ENCODE measurements around the gene DBNDD1.
"Not testable (repeated sequence)": the region's sequence is repeated elsewhere in the genome, so short reads cannot be mapped to it uniquely, and the experiment has no call there.

DBNDD1 gene

GRCh38 chr16:89996178-89996489 lies 23.1 kb downstream of the DBNDD1 start:
- no peak for DNase-seq (ENCODE audit: low read depth)
- TF ChIP-seq CTCF (IDR thresholded peaks at IDR 0.05; ENCODE audit: control insufficient read depth, extremely low read depth, insufficient read depth) = no peak
- no peak overlapping the region for H3K4me3 ChIP-seq (ENCODE audit: low read depth, low read length)

- not testable (repeated sequence) for DNase-seq (ENCODE audit: low read depth); H3K4me3 ChIP-seq (ENCODE audit: low read depth, low read length)
Observed at GRCh38 chr16:89995475-89996177, 23.6 kb downstream of the DBNDD1 start.

GRCh38 chr16:89994721-89995474 lies 24.4 kb downstream of the DBNDD1 start:
- DNase-seq (ENCODE audit: low read depth) = peak; percentile 83
- H3K4me3 ChIP-seq (ENCODE audit: low read depth, low read length) = not testable (repeated sequence)

- no peak for TF ChIP-seq CTCF (IDR thresholded peaks at IDR 0.05; ENCODE audit: control insufficient read depth, extremely low read depth, insufficient read depth)
Observed at GRCh38 chr16:89994389-89994720, 24.9 kb downstream of the DBNDD1 start.

GRCh38 chr16:89993971-89994370 lies 25.3 kb downstream of the DBNDD1 start:
- no peak for DNase-seq (ENCODE audit: low read depth)
- TF ChIP-seq CTCF (IDR thresholded peaks at IDR 0.05; ENCODE audit: control insufficient read depth, extremely low read depth, insufficient read depth) = no peak
- H3K4me3 ChIP-seq (ENCODE audit: low read depth, low read length) = no peak overlapping the region

More at GRCh38 chr16:89994389-89994720, 24.9 kb downstream of the DBNDD1 start:
- no peak for DNase-seq (ENCODE audit: low read depth)
- no peak overlapping the region for H3K4me3 ChIP-seq (ENCODE audit: low read depth, low read length)

GRCh38 chr16:89993377-89993776 lies 25.9 kb downstream of the DBNDD1 start:
- TF ChIP-seq CTCF (IDR thresholded peaks at IDR 0.05; ENCODE audit: control insufficient read depth, extremely low read depth, insufficient read depth) = no peak
- DNase-seq (ENCODE audit: low read depth) = no peak
- H3K4me3 ChIP-seq (ENCODE audit: low read depth, low read length) = no peak overlapping the region

GRCh38 chr16:89990799-89991198 lies 28.5 kb downstream of the DBNDD1 start:
- TF ChIP-seq CTCF (IDR thresholded peaks at IDR 0.05; ENCODE audit: control insufficient read depth, extremely low read depth, insufficient read depth) = no peak
- DNase-seq (ENCODE audit: low read depth) = no peak
- no peak overlapping the region for H3K4me3 ChIP-seq (ENCODE audit: low read depth, low read length)

GRCh38 chr16:89988951-89989350 lies 30.3 kb downstream of the DBNDD1 start:
- DNase-seq (ENCODE audit: low read depth) = peak; percentile 53
- no peak for TF ChIP-seq CTCF (IDR thresholded peaks at IDR 0.05; ENCODE audit: control insufficient read depth, extremely low read depth, insufficient read depth)
- no peak overlapping the region for H3K4me3 ChIP-seq (ENCODE audit: low read depth, low read length)

Measured in LNCaP clone FGC (cell line).